HG03196 (cell line): ENCODE results near the gene DGKG.

Experiments
- ATAC-seq: cut with Tn5 transposase; IDR thresholded peaks from one replicate; pipeline ENCODE4 v1.9.1; 2021; ENCODE audit not compliant: unreplicated experiment

The DGKG gene

DNA sequence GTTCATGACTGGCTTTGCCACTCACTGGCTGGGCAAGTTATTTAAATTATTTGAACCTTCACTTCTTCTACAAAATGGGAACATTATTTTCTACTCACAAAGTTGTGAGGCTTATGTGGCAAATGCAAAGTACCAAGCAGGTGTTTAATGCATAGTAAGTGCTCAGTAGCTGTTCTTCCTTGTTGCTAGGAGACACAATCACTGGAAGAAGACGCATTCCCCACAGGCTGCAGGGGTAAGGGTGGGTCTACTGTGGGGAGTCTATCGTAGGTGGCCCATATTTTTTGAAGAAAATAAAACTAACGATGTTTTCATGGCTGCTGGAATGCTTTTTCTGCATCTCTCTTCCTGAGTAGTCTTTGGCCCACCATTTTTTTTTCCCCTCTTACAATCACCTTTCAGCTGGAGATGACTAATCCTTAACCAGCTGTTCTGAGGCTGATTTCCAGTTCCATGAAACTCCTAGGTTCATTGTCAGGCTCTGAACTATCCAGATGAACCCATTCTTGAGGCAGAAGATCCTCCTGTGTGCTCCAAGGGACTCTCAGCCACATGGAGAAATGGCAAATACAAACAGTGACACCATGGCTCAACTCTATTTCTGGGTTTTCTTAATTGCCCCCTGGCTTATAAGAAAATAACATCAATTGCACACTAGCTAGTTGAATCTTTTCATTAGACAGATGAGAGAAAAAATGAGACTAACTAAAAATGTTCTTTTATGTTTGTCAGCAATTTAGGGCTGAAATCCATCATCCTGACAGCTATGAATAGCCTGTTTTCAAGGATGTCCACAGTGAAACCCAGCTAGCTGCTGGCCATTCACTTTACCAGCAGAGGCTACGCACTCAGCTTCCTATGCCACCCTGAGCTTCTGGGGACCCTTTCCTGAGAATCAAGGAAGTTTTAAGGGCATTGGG, 144.9 kb downstream of the DGKG start:
- ATAC-seq = no peak

GRCh38 chr3:186214670-186215069, 147.4 kb downstream of the DGKG start:
- ATAC-seq = no peak

GRCh38 chr3:186213946-186214345, 148.1 kb downstream of the DGKG start:
- ATAC-seq = no peak

DNA sequence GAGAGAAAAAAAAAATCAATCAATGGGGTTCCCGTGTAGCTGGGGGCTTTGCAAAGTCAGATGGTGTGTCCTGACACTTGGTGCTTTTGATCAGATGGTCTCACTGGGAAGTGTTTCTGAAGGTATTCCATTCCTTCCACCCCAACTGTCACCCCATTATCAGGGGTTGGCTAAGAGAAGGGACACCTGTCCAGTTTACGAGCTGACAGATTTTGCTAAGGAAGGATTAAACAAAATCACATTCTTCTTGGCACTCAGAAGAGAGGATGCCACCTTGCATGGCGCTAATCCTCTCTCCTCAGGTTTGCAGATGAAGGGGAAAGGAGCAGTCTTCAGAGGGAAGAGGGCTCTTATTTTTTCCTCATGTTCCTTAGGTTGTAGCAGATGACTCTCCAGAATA, 149.4 kb downstream of the DGKG start:
- no peak for ATAC-seq

- ATAC-seq = no peak
Observed at GRCh38 chr3:186210852-186211500, 151.1 kb downstream of the DGKG start.

DNA sequence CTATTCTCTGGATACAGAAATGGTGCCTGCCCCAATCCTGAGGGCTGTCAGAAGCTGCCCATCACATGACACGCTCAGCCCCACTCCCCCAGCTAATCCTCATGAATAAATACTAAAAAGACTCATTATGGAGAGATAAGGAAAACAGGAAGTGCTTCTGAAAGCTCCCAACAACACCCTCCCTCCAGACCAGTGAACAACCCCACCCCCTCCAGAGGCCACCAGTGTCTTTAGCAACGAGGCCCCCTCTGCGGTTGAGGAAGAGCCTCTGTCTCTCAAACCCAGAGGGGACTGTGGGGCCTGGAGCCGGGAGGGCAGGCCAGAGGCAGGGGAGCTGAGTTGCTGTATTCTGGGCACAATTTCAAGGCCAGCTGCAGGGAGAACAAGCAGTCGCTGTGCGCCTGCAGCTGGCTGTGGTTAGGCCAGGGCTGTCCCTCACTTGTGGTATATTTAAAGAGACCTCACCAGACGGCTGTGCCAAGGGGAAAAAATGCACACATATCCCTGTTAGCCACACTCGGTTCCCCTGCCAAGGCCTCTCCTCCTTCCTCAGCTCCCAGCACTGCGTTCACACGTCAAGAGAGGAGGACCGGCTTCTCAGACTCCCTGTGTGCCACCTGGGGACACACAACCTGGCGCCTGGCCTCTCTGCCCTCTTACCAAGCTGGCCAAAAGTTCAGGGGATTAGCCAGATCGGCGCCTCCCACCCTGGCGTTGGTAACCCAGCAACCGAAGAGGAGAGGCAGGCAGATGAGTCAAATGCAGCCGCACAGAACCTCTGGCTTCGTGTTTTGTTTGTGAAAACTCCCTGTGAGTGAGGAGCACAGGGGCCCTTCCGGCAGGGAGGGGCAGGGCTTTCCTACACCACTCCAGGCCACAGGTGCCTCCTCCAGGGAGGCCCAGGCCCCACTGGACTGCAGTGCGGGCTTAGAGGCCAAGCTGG, 152.0 kb downstream of the DGKG start:
- no peak for ATAC-seq

DNA sequence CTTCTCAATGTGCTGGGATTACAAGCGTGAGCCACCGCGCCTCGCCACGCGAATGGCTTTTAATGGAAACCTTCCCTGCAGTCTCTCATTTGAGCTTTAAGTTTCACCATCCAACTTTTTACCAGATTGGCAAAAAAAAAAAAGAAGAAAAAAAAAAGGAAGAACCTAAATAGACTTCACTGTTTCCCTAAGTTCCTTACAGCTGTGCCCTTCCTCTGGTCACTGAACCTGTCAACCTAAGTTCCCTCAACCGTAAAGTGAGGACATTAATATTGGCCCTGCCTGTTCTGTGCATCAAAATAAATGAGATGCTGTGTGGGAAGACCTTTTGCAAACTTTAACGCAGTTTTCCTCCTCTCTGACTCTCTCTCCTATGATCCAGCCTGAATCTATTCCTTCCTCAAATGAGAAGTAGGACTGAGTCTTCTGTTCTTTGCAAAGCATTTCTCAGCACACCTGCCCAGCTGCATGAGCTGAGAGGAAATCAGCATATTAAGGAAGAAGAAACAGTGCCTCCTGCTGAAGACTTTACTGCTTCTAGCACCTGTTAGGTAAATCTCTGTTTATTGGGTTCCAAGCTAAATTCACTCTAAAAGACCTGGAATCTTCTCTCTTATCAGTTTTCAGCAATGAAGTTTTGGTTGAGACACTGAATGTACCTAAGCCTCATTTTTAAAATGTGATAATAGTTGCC, 153.6 kb downstream of the DGKG start:
- ATAC-seq = no peak

- ATAC-seq = no peak
Observed at GRCh38 chr3:186207515-186207914, 154.5 kb downstream of the DGKG start.

- ATAC-seq = no peak
Observed at GRCh38 chr3:186200726-186201125, 161.3 kb downstream of the DGKG start.

- ATAC-seq = no peak
Observed at GRCh38 chr3:186198442-186198841, 163.6 kb downstream of the DGKG start.

DNA sequence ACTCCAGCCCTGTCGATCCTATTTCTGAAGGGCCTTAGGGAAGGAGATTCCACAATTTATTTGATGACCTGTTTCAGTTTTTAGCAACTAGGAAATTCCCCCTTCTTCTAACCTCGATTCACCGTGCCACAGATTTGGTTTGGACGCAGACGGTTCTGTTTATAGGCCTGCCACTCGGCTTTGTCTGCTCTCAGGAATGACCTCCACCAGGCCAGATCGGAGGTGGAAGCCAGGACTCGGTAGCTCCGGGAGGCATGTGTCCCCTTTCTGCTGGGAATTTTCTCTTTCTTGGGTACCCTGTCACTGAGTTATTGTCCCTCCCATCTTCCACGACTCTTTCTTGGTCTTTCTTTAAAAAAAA, 167.6 kb downstream of the DGKG start:
- ATAC-seq = no peak

GRCh38 chr3:186193534-186194450, 168.2 kb downstream of the DGKG start:
- ATAC-seq = no peak

DNA sequence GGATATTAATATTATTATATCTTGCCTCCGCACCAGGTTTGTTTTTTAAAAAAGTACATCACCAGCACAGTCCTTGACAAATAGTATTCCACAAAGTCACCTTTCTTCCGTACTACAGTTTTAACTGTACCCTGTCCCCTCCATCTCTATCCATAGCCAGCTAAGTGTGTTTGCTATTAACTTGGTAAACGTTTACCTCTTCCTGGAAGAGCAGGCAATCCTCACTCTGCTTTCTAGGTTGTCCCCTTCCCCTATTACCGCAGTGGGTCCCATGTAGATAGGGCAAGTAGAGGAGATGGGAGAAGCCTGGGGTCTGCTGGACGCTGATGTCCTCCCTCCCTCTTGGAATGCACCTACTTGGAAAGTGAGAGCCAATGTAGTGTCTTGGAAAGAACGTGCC, 169.2 kb downstream of the DGKG start:
- no peak for ATAC-seq

GRCh38 chr3:186189492-186189891, 172.5 kb downstream of the DGKG start:
- no peak for ATAC-seq

DNA sequence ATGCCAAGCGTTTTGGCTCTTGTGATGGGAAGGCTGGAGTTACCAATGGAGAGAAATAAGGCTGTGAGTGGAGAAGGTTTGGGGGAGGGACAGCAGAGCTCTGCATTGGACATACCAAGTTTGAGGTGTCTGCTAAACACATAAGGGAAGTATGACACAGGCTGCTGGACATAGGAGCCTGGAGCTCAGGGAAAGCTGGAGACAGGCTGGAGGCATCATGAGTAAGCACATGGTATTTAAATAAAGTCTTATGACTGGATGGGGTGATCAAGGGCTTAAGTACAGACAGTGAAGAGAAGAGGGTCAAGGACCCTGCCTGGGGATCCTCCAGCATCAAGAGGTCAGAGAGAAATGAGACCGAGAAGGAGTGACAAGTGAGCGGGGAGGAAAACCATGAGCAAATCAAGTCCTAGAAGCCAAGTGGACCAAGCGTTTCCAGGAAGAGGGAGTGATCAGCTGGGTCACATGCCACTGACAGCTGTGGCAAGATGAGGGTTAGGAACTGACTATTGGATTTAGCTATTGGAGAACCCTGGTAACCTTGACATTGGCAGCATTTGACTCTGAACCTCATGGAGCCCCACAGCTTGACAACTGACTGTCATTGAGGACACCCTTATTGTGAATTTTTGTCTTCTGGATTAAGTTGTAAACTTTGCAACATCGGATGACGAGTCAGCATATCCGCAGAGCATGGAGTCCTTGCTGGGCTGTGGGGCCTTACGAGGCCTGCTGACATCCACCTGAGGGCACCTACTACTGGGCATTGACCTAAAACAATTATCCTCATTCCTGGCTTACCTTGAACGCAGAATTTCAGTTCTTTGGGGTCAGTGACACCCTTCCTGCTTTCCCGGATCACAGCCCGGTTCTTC, 174.4 kb downstream of the DGKG start:
- ATAC-seq = no peak

GRCh38 chr3:186185194-186185787, 176.7 kb downstream of the DGKG start:
- no peak for ATAC-seq

DNA sequence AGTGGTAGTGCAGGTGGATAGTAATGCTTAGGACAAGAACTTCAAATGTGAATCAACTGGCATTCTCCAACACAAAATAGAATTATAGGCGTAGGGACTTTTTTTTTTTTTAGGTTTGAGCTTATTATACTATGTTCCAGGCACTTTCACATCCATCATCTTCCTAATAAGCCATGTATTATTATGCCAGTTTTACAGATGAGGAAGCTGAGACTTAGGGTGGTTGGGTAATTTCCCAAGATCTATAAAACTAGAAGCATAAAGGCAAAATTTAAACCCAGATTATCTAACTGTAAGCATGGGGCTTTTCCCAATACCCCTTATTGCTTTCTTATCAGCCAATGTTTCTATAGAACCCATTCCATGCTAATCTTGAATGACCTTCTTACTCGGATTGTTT, 178.0 kb downstream of the DGKG start:
- ATAC-seq = no peak

- no peak for ATAC-seq
Observed at GRCh38 chr3:186182850-186183249, 179.2 kb downstream of the DGKG start.
